Progenitor cell of endocrine pancreas (in vitro differentiated cells): ENCODE data around the gene CHST1. TPM values are rescaled to one million over a fixed set of nuclear protein-coding genes. Genes with fewer than 3 reads are reported as not detected.

Experiments used
- DNase-seq: peaks from one replicate; pipeline ENCODE4 v3.0.0; 2021; ENCODE audit warnings: low spot score; ENCODE audit not compliant: unreplicated experiment
- H3K27ac Mint-ChIP-seq: 2 replicates; pipeline ENCODE4 v1.8.0; 2021; ENCODE audit warnings: mild to moderate bottlenecking, moderate library complexity, mixed read lengths
- H3K27me3 Mint-ChIP-seq: 2 replicates; pipeline ENCODE4 v1.8.0; 2021; ENCODE audit warnings: mixed read lengths
- H3K36me3 Mint-ChIP-seq: 2 replicates; pipeline ENCODE4 v1.8.0; 2022; ENCODE audit warnings: mixed read lengths; ENCODE audit not compliant: insufficient read depth
- H3K4me1 Mint-ChIP-seq: 2 replicates; pipeline ENCODE4 v1.8.0; 2021; ENCODE audit warnings: low read depth, mixed read lengths
- H3K4me3 Mint-ChIP-seq: 2 replicates; pipeline ENCODE4 v1.8.0; 2021; ENCODE audit warnings: low read depth, mild to moderate bottlenecking, moderate library complexity, mixed read lengths
- H3K9me3 Mint-ChIP-seq: 2 replicates; pipeline ENCODE4 v1.8.0; 2021; ENCODE audit warnings: low read depth, mixed read lengths
- CTCF ChIP-seq: fragments of 200-600 bp; sonication (generic); IDR thresholded peaks from one replicate; pipeline ENCODE4 v1.5.0; 2021; ENCODE audit warnings: antibody characterized with exemption, mild to moderate bottlenecking; ENCODE audit not compliant: unreplicated experiment
- total RNA-seq: library from RNA; stranded (reverse); gene quantifications from 2 replicates; pipeline ENCODE4 v1.2.1, GENCODE V29; 2021

The CHST1 gene
- total RNA-seq, 1 donor from 2014 or later, result 0.31 TPM

GRCh38 chr11:45657496-45658260, 7.7 kb downstream of the CHST1 start:
- DNase-seq, result no peak
- TF ChIP-seq CTCF, result no peak
- H3K9me3 Mint-ChIP-seq, result no peaks in the 10 kb centered on the region
- no peak overlapping the region for H3K27ac Mint-ChIP-seq
- peaks cover 1% of the 10 kb centered on the region for H3K4me1 Mint-ChIP-seq
- H3K27me3 Mint-ChIP-seq, result peaks cover 60% of the 10 kb centered on the region
- H3K4me3 Mint-ChIP-seq, result no peak overlapping the region
- no peaks in the 10 kb centered on the region for H3K36me3 Mint-ChIP-seq

- no peak for DNase-seq
- no peak for TF ChIP-seq CTCF
- no peaks in the 10 kb centered on the region for H3K36me3 Mint-ChIP-seq
- H3K4me1 Mint-ChIP-seq, result no peaks in the 10 kb centered on the region
- no peak overlapping the region for H3K27ac Mint-ChIP-seq
- H3K4me3 Mint-ChIP-seq, result no peak overlapping the region
- no peaks in the 10 kb centered on the region for H3K9me3 Mint-ChIP-seq
- peaks cover 51% of the 10 kb centered on the region for H3K27me3 Mint-ChIP-seq
Observed at GRCh38 chr11:45655831-45656230, 9.6 kb downstream of the CHST1 start.

GRCh38 chr11:45655347-45655756, 10.1 kb downstream of the CHST1 start:
- no peak overlapping the region for H3K27ac Mint-ChIP-seq
- peaks cover 46% of the 10 kb centered on the region for H3K27me3 Mint-ChIP-seq
- peak; percentile 76 for DNase-seq
- no peaks in the 10 kb centered on the region for H3K9me3 Mint-ChIP-seq
- H3K36me3 Mint-ChIP-seq, result no peaks in the 10 kb centered on the region
- no peak overlapping the region for H3K4me3 Mint-ChIP-seq
- no peaks in the 10 kb centered on the region for H3K4me1 Mint-ChIP-seq
- TF ChIP-seq CTCF, result peak; percentile 95

GRCh38 chr11:45655012-45655283, 10.5 kb downstream of the CHST1 start:
- H3K9me3 Mint-ChIP-seq, result no peaks in the 10 kb centered on the region
- H3K27ac Mint-ChIP-seq, result no peak overlapping the region
- H3K4me3 Mint-ChIP-seq, result no peak overlapping the region
- no peak for DNase-seq
- H3K27me3 Mint-ChIP-seq, result peaks cover 42% of the 10 kb centered on the region
- H3K4me1 Mint-ChIP-seq, result no peaks in the 10 kb centered on the region
- no peaks in the 10 kb centered on the region for H3K36me3 Mint-ChIP-seq
- TF ChIP-seq CTCF, result no peak

GRCh38 chr11:45654231-45655011, 11.0 kb downstream of the CHST1 start:
- no peaks in the 10 kb centered on the region for H3K4me1 Mint-ChIP-seq
- H3K9me3 Mint-ChIP-seq, result no peaks in the 10 kb centered on the region
- H3K27me3 Mint-ChIP-seq, result peaks cover 40% of the 10 kb centered on the region
- DNase-seq, result no peak
- no peaks in the 10 kb centered on the region for H3K36me3 Mint-ChIP-seq
- H3K27ac Mint-ChIP-seq, result no peak overlapping the region
- TF ChIP-seq CTCF, result no peak
- H3K4me3 Mint-ChIP-seq, result no peak overlapping the region
